ENCODE measurements around the gene VCP.
"Not testable (repeated sequence)": the region's sequence is repeated elsewhere in the genome, so short reads cannot be mapped to it uniquely, and the experiment has no call there.

Gene VCP

DNA sequence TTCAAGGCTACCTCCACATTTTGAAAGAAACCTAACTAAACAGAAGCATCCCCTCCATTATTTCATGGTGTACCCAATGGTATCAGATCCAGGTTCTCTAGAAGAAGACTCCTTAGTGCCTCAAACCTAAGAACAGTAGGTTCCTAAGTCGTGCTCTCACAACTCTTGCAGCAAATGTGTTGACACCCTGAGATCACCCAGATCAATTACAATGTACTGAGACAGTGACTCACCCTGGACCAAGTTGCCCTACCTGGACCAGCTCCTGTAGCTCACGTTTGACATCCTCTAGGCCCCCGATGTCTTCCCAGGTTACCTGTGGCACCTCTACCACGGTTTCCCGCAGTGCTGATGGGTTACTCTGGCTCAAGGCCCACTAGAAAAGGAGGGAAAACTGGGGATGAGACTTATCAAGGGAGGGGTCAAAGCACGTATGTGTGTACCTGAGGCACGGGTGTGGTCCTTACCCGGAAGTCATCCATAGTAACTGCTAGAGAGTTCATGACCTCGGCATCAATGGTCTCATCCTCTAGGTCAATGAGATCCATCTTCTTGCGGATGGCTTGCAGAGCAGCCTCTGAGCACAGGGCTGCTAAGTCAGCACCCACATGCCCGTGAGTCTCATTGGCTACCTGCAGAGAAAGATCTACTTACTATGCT lies 11.7 kb downstream of the VCP start:
- no peak for DNase-seq (ENCODE audit: low read depth in 2 of 2)

DNA sequence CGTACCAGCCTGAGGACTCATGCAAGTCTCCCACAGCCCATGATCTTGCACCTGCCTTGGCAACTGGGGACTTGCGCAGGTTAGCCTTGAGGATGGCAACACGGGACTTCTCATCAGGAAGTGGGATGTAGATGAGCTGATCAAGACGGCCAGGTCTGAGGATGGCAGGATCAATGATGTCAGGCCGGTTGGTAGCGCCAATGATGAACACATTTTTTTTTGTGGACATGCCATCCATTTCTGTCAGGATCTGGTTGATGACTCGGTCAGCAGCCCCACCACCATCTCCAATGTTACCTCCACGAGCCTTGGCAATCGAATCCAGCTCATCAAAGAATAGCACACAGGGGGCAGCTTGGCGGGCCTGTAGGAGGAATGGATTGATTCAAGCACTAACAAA lies 13.0 kb downstream of the VCP start:
- no peak for DNase-seq (ENCODE audit: low read depth in 2 of 2)

DNA sequence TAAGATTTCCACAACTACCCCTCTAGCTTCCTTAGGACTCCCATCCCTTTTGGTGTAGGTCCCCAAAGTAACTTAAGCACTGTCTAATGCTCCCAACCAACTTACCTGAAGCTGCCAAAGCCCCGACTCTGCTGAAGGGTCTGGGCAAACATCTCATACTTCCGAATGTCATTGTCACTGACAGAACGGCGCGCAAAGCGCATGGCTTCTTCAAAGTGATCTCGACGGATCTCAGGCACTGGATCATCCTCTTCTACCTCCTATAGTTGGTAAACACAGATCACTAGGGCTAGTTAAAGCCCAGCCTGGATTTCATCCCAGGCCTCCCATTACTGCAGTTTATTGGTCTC lies 15.2 kb downstream of the VCP start:
- DNase-seq (ENCODE audit: low read depth in 2 of 2): no peak

DNA sequence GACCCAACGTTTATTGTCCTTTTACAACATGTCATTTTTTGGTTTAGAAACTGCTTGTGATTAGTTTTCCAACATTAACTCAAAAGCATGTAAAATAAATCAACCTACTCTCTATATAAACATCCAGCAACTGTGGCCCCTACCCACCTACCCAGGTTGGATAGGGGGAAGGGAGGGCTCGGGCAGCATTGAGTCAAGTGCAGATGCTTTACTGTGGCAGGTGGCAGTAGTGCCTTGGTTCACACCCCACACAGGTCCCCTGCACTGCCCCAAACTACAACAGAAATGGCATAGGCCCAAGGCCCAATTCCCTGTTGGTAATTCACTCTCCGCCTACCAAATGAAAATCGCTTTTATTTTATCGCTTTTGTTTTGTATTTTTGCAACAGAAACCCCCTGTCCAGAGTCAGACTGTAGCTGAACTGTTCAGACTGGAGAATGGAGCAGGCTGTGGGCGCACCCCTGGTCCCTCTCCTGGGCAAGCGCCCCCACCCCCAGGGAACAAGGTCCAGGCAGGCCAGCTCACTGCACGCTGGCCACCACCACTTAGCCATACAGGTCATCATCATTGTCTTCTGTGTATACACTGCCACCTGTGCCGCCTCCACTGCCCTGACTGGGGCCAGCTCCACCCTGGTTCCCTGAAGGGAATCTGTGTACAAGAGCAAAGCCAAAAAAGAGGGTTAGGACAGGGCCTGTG lies 15.7 kb downstream of the VCP start:
- DNase-seq (ENCODE audit: low read depth in 2 of 2): no peak

DNA sequence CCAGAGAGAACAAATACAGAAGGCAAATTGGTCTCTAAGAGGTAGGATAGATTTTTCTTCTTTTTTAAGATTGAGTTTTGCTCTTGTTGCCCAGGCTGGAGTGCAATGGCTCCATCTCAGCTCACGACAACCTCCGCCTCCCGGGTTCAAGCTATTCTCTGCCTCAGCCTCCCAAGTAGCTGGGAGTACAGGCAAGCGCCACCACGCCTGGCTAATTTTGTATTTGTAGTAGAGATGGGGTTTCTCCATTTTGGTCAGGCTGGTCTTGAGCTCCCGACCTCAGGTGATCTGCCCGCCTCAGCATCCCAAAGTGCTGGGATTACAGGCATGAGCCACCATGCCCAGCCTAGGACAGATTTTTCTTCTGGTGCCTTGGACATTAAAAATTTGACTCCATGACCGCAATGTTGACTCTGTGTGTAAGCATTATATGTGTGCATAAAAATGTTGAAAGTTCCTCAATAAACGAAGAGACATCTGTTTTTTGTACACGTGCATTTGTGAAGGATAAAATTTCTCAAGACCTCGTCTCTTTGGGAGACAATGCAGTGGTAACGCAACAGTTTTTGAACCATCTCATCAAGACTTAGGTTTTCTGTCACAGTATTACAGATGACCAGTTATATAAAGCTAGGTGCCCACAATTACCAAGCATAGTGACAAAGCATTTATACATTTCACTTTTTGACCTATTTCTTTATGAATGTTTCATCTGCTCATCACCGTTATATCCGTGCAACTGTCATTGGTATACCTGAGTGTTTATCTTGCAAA lies 17.4 kb downstream of the VCP start:
- DNase-seq (ENCODE audit: low read depth in 2 of 2): no peak

DNA sequence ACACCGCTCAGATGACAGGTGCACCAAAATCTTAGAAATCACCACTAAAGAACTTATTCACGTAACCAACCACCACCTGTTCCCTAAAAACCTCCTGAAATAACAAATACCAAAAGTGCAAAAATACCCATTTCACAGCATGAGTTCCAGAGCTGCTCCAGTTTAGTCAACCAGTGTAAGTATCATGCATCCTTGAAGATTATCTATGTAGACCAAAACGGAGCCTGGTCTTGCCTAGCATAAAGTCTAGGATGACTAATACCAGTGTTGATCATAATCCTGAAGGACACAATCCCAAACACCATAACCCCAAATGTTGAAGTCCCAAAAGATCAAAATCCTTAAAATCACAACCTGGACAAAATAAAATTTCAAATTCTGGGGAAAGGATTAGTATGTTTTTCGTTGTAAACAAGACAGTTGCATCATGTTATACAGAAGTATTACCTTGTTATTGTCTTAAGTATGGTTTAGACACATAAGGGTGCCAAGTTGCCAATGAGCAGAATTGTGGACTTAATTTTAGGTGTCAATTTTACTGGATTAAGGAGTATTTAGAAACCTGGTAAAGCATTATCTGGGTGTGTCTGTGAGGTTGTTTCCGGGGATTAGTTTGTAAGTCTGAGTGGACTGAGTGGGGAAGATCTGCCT lies 18.1 kb downstream of the VCP start:
- no peak for DNase-seq (ENCODE audit: low read depth in 2 of 2)

DNA sequence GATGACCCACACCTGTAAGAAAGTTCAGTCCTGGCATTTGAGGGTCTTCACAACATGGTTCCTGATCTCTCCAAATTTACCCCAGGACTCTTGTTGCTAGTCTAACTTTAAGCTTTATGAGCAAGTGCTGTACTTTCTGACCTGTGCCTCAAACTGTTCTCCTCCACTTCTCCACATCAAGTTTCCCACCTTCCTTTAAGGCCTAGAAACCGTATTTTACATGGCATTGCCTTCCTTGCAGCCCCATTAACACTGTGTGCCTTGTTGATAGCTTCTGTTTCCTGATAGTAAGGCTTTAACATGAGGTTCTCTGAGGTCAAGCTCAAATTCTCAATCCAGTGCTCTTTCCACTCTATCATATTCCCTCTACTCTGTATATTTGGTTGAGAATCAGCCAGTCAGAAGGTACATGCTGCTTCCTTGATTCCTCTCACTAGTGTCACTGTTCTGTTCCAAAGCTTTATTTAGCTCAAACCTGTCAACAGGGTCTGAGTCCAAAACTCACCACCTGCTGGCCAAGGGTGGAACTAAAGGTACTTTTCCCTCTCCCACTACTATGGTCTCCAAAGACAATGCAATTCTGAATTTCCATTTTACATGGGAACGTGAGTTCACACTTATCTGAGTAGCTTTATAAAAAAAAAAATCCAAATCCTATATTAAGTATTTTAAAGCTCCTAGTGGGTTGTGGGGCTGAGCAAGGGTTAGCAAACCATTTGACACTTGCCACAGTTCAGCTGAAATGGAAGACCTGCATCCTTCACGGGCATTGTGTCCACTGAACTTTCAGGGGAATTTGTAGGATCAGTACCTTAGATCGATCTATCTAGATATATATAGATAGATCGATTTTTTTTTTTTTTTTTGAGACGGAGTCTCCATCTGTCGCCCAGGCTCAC lies 21.1 kb downstream of the VCP start:
- DNase-seq (ENCODE audit: low read depth in 2 of 2): peak; percentile 9 to 32

DNA sequence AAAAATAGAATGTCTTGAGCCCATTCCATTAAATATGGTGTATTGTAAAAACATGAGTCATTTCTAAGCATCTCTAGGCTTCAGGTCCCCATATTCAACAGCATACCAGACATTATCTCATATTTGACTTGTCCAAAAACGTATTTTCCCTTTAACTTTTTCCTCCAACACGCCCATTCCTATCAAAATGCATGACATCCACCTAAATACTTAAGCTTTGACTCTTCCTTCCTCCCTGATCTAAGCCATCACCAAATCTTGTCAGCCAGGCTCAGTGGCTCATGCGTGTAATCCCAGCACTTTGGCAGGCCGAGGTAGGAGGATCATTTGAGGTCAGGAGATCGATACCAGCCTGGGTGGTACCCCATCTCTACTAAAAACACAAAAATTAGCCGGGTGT lies 23.9 kb downstream of the VCP start:
- no peak for DNase-seq (ENCODE audit: low read depth in 2 of 2)

DNA sequence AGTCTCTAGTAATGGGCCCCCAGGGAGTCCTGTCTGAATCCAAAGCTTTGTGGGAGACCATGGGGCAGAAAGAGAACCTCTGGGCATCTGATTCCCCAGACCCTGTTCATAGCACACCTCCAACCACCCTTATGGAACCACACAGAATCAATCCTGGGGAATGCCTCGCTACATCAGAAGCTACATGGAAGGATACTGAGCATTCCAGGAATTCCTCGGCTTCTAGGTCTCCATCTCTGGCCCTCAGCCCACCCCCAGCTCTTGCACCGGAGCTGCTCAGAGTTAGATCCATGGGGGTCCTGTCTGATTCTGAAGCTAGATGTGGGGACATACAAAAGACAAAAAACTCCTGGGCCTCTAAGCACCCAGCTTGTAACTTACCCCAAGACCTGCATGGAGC lies 28.4 kb downstream of the VCP start:
- no peak for DNase-seq (ENCODE audit: low read depth in 2 of 2)

DNA sequence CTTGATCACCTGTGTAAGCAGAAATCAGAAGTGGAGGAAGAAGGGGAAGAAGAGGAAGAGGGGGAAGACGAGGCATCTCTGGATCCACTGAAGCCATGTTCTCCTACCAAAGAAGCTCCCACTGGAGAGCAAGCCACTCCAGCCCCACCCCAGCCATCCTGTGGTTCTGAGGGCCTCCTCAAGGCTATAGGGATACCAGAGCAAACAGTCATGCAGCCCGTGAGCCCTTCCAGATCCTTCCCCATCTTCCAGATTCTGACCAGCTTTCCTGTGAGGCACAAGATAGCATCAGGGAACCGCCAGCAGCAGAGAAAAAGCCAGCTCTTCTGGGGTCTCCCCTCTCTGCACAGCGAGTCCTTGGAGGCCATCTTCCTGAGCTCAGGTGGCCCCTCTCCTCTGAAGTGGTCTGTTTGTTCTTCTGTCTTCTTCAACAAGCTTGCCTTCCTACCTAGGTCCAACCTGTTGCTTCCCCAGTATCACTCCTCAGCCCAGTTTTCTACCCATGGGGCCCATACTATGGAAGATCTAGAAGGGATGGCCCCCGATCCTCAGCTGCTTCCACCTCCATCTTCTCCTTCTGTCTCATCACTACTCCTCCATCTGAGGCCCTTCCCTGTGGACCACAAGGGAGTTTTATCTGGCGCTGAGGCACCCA lies 29.4 kb downstream of the VCP start:
- DNase-seq (ENCODE audit: low read depth in 2 of 2): no peak

DNA sequence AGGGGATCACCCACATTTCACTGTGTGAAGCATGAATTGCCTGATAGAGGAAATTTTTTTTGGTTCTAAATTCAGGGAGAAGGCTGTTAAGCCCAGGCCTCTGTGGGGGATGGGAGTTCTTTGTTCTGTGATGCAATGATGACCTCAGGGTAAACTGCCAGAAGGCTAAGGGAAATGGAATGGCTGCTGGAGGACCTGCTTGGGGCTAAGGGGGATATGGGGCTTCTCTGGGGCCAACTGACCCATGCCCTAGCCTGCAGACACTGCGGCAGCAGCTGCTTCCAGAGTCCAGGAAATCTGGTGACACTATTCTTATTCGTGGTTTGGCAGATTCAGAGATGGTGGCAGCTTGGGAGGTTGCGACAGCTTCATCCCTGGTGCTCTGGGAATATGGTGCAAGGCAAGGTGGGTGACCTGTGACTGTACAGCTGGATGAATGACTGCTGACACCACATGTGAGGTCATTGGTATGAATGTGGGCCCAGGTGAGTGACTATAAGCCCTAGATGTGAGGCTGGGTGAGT lies 30.3 kb downstream of the VCP start:
- no peak for DNase-seq (ENCODE audit: low read depth in 2 of 2)

DNA sequence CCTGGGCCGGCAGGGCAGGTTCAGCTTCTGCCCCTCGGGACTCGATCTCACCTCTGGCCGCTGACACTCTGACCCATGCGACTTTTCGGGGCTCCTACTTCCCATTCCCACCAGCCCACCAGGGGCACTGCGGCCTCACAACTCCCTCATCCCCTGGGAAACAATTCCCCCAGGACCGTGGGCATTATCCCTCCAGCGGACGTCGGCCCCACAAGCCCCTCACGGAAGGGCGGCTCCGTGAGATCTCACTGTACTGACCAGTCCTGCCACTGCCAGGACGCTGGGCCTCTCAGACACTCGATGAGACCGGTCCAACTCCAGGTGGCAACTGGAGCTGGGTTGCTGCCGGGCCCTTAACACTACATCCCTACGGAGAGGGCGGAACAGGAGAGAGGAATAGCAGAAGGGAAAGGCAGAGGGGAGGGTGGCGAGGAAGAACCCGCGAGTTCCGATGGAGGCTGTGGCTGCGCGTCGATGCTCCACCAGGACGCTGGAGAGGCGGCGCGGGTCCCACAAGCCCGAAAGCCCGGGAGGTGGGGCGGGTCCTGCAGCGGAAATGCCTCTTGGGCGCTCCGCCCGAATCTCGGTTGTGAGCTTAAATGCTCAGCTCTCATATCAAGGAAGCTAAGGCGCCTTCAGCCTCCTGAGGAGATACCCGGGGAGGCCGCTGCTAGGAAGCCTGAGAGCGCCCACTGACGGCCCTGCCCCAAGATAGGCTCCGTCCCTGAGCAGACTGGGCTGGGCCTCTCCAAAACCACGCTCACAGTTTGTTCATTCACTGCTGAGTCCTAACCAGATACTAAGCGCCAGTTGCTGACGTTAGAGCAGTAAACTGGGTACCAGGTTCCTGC lies 36.3 kb downstream of the VCP start:
- DNase-seq (ENCODE audit: low read depth in 2 of 2): no peak

DNA sequence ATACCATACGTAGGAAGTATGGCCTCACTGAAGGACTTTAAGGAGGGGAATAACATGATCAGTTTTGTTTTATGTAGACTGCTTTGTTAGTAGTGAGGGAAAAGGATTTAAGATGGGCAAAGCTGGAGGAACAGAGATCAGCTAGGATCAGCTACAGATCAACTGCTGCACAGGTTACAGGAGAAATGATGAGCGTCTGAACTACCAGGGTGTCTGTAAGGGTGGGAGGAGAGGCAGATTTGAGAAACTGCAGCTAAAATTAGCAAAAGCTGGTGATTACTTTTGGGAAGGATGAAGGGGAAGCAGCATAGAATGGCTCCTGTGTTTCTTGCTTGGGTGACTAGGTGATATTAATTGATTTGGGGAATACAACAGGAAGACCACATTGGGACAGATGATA lies 39.3 kb downstream of the VCP start:
- DNase-seq (ENCODE audit: low read depth in 2 of 2): no peak

DNA sequence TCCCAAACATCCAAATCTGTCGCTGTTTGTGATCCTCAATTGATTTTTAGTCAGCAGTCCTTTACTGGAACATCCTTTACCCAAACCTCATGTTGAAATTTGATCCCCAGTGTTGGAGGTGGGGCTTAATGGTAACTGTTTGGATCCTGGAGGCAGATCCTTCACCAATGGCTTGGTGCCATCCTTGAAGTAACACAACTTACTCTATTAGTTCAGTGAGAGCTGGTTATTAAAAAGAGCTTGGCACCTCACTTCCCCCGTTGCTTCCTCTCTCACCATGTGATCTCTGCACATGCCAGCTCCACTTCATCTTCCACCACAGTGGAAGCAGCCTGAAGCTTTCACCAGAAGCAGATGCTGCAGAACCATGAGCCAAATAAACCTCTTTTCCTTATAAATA lies 42.6 kb downstream of the VCP start:
- no peak for DNase-seq (ENCODE audit: low read depth in 2 of 2)

DNA sequence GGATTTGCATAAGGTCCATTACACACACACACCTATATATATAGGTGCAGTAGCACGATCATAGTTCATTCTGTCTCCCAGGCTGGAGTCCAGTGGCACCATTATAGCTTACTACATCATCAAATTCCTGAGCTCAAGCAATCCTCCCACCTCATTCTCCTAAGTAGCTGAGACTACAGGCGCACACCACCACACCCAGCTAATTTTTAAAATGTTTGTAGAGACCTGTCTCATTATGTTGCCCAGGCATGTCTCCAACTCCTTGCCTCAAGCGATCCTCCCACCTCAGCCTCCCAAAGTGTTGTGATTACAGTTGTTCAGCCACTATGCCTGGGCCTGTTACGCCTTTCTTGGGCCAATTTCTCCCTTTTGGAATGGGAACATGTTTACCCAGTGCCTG lies 43.2 kb downstream of the VCP start:
- DNase-seq (ENCODE audit: low read depth in 2 of 2): no peak

DNA sequence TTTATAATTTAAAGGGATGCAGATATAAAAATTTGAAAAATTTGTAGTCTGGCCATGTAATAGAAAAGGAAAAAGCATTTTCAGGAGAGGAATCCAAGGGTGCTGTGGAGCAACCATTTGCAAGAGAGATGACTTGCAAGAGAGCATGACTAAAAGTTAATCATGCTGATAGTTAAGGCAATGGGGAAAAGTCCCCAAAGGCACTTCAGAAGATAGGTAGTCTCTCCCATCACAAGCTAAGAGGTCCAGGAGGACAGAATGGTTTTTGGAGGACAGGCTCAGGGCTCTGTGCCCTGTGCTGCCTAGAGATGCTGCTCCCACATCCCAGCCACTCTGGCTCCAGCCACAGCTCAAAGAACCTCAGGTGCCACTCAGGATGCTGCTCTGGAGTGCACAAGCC lies 44.1 kb downstream of the VCP start:
- no peak for DNase-seq (ENCODE audit: low read depth in 2 of 2)

DNA sequence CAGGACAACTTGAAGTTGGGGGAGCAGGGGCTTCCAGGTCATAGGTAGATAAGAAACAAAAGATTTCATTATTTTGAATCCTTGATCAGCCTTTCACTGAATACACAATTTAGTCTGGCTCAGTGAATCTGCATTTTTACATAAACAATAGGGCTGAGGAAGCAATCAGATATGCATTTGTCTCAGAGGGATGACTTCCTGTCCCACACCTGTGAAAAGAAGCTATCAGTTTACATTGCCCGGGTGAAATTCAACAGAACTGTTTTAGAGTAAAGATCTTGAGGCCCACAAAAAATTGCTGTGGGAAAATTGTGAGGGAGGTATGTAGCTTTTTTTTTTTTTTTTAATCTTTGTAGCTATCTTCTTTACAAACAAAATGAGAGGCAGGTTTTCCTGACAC lies 44.6 kb downstream of the VCP start:
- no peak for DNase-seq (ENCODE audit: low read depth in 2 of 2)

DNA sequence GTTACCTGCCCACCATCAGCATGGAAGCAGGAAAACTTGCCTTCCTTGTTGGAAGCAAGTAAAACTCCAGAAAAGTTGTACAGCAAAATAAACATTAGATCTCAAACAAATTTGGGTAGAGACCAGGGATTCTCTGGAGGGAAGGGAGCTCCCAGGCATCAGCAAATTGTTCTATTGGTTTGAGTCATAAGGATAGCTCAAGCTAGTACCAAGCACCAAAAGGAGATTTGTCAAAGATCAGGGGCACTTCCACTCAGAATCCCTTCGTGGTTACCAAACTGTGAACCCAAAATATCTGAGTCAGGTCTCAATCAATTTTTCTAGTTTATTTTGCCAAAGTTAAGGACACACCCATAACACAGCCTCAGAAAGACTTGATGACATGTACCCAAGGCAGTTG lies 45.1 kb downstream of the VCP start:
- DNase-seq (ENCODE audit: low read depth in 2 of 2): no peak

DNA sequence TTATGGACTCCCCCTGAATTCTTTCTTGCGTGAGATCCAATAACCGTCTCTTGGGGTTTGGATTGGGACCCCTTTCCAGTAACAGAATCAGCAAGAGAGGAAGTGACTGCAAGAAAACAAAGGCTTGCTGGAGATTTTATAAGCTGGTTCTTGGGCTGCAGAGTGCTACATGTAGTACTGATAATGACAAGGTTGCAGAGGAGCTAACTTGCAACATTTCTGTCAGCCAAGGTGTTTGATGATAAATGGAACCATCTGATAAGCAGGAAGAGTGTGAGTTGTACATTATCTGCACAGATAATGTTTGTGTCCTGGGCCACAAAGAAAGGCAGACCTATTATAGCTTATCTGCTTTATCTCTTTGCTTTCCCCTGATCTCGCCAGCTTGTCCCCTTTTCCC lies 45.8 kb downstream of the VCP start:
- DNase-seq (ENCODE audit: low read depth in 2 of 2): no peak

DNA sequence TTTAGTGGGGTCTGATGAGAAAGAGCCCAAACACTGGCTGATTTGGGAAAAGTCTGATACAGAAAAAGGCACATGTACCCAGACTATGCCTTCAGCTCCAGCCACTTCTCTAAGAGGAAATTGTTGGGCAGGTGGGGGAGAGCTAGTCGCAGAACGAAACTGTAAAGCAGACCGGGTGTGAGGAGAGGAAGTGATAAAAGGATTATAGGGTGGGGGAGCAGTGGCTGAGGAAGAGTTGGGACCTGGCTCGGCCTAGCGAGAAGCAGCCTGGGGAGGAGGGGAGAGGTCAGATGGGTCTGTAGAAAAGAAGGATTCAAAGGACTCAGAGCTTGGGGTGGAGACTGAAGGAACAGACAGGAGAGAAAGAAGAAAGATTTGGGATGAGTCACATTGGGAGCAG lies 49.0 kb downstream of the VCP start:
- not testable (repeated sequence) for DNase-seq (ENCODE audit: low read depth in 2 of 2)
